GM23248 (cell line): Measurements from ENCODE around the gene EXD3. TPM values are rescaled to one million over a fixed set of nuclear protein-coding genes. Genes with fewer than 3 reads are reported as not detected.
A peak's percentile ranks its signal among the peaks of the same experiment; 100 is the strongest.
"Not testable (repeated sequence)": the region's sequence is repeated elsewhere in the genome, so short reads cannot be mapped to it uniquely, and the experiment has no call there.

Experiments
- DNase-seq: peaks from one replicate; pipeline ENCODE4 v3.0.0-alpha.2; 2015
- H2AFZ ChIP-seq: fragments of 200-600 bp; sonication (generic); 2 replicates; pipeline ENCODE4 v1.6.1; 2016; ENCODE audit warnings: antibody characterized with exemption
- H3F3A ChIP-seq: fragments of 200-600 bp; sonication (generic); 2 replicates; pipeline ENCODE4 v1.6.1; 2016; ENCODE audit warnings: mild to moderate bottlenecking, antibody characterized with exemption, mixed run types; ENCODE audit not compliant: insufficient read depth
- H3K27ac ChIP-seq: fragments of 200-600 bp; sonication (generic); 2 replicates; pipeline ENCODE4 v1.5.1; 2016; ENCODE audit warnings: mild to moderate bottlenecking
- H3K27me3 ChIP-seq: fragments of 200-600 bp; sonication (generic); replicated peaks from 2 replicates; pipeline ENCODE4 v1.6.1; 2016; ENCODE audit warnings: mild to moderate bottlenecking; ENCODE audit not compliant: insufficient read depth
- H3K36me3 ChIP-seq: fragments of 200-600 bp; sonication (generic); 2 replicates; pipeline ENCODE4 v1.6.1; 2016; ENCODE audit warnings: low read depth, mild to moderate bottlenecking
- H3K4me1 ChIP-seq: fragments of 200-600 bp; sonication (generic); 2 replicates; pipeline ENCODE4 v1.6.1; 2016; ENCODE audit warnings: mild to moderate bottlenecking; ENCODE audit not compliant: insufficient read depth
- H3K4me2 ChIP-seq: fragments of 200-600 bp; sonication (generic); one replicate; pipeline ENCODE4 v1.6.1; 2016; ENCODE audit warnings: mild to moderate bottlenecking; ENCODE audit not compliant: unreplicated experiment
- H3K4me3 ChIP-seq: fragments of 200-600 bp; sonication (generic); 2 replicates; pipeline ENCODE4 v1.5.1; 2016; ENCODE audit warnings: mild to moderate bottlenecking
- H3K79me2 ChIP-seq: fragments of 200-600 bp; sonication (generic); 2 replicates; pipeline ENCODE4 v1.6.1; 2016; ENCODE audit warnings: mild to moderate bottlenecking; ENCODE audit not compliant: insufficient read depth
- H3K9ac ChIP-seq: fragments of 200-600 bp; sonication (generic); 2 replicates; pipeline ENCODE4 v1.6.1; 2016; ENCODE audit warnings: mild to moderate bottlenecking
- H3K9me2 ChIP-seq: fragments of 200-600 bp; sonication (generic); 2 replicates; pipeline ENCODE4 v1.6.1; 2016; ENCODE audit warnings: mixed run types, mild to moderate bottlenecking, moderate library complexity; ENCODE audit not compliant: insufficient read depth
- H3K9me3 ChIP-seq: fragments of 200-600 bp; sonication (generic); one replicate; pipeline ENCODE4 v1.6.1; 2017; ENCODE audit warnings: low read depth
- H4K20me1 ChIP-seq: fragments of 200-600 bp; sonication (generic); 2 replicates; pipeline ENCODE4 v1.6.0; 2016; ENCODE audit not compliant: insufficient read depth
- EZH2 ChIP-seq: fragments of 200-600 bp; sonication (generic); IDR thresholded peaks from 2 replicates; pipeline ENCODE4 v1.6.1; 2018; ENCODE audit warnings: antibody characterized with exemption, mild to moderate bottlenecking; ENCODE audit not compliant: insufficient read depth, poor library complexity, severe bottlenecking
- EZH2phosphoT487 ChIP-seq: fragments of 200-600 bp; sonication (generic); IDR thresholded peaks from 2 replicates; pipeline ENCODE4 v1.6.1; 2018; ENCODE audit warnings: antibody characterized with exemption, moderate library complexity, mild to moderate bottlenecking, low read depth; ENCODE audit not compliant: insufficient read depth
- WGBS, 2 experiments: methylation state at CpG; one replicate each; pipeline ENCODE4 v1.1.6; 2015 to 2017; ENCODE audit warnings: low lambda C conversion rate in 2 of 2, low coverage in 1 of 2; ENCODE audit errors: missing lambda C conversion rate in 2 of 2; 5-methylcytosine and 5-hydroxymethylcytosine counted together
- in situ Hi-C: fragments of 300-500 bp; cut with MboI; formaldehyde crosslinking; loops from 2 replicates; pipeline ENCODE4 v1.15.0; 2020
- polyA plus RNA-seq: library from polyadenylated mRNA; unstranded; fragments of >200 nt; fragmentation: Nextera tagmentation; extraction: Ambion mirVana; gene quantifications from 2 replicates; pipeline ENCODE4 v1.2.1, GENCODE V29; 2016
- total RNA-seq: library from RNA; depleted of rRNA; stranded (reverse); fragments of >200 nt; shearing (Covaris generic); gene quantifications from 2 replicates; pipeline ENCODE4 v1.2.3, GENCODE V29; 2014

Gene EXD3
- total and polyA plus RNA-seq, 2 experiments from 2014 or later: 10.1 to 11.6 TPM

DNA sequence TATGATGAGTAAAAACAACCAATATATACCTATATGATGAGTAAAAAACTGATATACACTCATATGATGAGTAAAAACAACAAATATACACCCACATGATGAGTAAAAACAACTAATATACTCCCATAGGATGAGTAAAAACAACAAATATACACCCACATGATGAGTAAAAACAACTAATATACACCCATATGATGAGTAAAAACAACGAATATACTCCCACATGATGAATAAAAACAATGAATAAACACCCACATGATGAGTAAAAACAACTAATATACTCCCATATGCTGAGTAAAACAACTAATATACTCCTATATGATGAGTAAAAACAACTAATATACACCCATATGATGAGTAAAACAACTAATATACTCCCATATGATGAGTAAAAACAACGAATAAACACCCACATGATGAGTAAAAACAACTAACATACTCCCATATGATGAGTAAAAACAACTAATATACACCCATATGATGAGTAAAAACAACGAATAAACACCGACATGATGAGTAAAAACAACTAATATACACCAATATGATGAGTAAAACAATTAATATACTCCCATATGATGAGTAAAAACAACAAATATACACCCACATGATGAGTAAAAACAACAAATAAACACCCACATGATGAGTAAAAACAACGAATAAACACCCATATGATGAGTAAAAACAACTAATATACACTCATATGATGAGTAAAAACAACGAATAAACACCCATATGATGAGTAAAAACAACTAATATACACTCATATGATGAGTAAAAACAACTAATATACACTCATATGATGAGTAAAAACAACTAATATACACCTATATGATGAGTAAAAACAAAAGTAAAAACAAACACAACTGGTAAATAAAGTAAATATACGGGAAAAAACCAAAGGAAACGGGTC lies 95.1 kb downstream of the EXD3 start:
- in situ Hi-C loops, H3K27me3 ChIP-seq, H3K79me2 ChIP-seq, H3K9ac ChIP-seq, H3K36me3 ChIP-seq, H3K9me3 ChIP-seq, H4K20me1 ChIP-seq, H3K27ac ChIP-seq, H3K4me3 ChIP-seq, DNase-seq, H2AFZ ChIP-seq, H3K4me1 ChIP-seq, H3K4me2 ChIP-seq, H3K9me2 ChIP-seq: not testable (repeated sequence)
- WGBS, 2 experiments: 60 to 65% methylated on average over 8 of the region's 8 CpGs
- 0 out of 2 replicates have a peak, but pooled peaks have one; percentile 34 for TF ChIP-seq EZH2phosphoT487
- peaks cover 11% of the 10 kb centered on the region for H3F3A ChIP-seq

DNA sequence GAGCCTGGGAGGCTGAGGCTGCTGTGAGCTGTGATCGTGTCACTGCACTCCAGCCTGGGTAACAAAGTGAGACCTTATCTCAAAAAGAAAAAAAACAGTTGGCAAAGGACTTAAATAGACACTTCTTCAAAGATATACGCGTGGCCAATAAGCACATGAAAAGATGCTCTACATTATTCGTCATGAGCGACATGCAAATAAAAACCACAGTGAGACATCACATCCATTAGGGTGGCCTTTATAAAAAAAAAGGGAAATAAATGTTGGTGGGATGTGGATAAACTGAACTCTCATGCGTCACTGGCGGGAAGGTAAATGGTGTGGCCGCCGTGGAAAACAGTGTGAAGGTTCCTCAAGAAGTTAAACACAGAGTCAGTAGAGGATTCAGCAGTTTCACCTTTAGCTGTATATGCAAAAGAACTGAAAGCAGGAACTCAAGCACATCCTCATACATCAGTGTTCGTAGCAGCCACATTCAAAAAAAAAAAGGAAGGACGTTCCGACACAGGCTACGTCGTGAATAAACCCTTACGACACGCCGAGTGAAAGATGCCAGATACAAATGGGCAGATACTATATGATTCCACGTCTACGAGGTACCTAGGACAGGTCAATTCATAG lies 96.4 kb downstream of the EXD3 start:
- Histone ChIP-seq H3K4me2 (no peak overlapping the region), H3K4me1 (no peaks in the 10 kb centered on the region), H3K4me3 (no peak overlapping the region), H4K20me1 (no peaks in the 10 kb centered on the region), H3K27ac (no peak overlapping the region), H2AFZ (no peak overlapping the region), H3K9ac (no peak overlapping the region), H3K36me3 (no peaks in the 10 kb centered on the region), H3K9me3 (no peaks in the 10 kb centered on the region), H3K79me2 (no peaks in the 10 kb centered on the region), H3F3A (peaks cover 11% of the 10 kb centered on the region), H3K27me3 (no peaks in the 10 kb centered on the region), H3K9me2 (peaks cover 4% of the 10 kb centered on the region; the same call in 1 of the 2 replicates)
- TF ChIP-seq EZH2 (no peak), EZH2phosphoT487 (no peak)
- no peak for DNase-seq
- WGBS, 2 experiments: 88 to 90% methylated on average over 19 of the region's 19 CpGs
- in situ Hi-C loops: no loop called here

DNA sequence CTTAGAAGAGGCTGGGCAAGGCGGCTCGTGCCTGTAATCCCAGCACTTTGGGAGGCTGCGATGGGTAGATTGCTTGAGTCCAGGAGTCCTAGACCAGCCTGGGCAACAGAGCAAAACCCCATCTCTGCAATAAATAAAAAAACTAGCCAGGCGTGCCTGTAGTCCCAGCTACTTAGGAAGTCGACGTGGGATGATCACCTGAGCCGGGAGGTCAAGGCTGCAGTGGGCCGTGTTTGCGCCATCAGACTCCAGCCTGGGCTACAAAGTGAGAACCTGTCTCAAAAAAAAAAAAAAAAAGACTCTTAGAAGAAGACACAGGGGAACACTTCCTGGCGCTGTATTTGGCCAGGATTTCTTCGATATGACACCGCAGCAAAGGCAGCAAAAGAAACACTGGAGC lies 97.2 kb downstream of the EXD3 start:
- Histone ChIP-seq H3K4me3 (no peak overlapping the region), H3K36me3 (no peaks in the 10 kb centered on the region), H2AFZ (no peak overlapping the region), H3K9me3 (no peaks in the 10 kb centered on the region), H3K79me2 (no peaks in the 10 kb centered on the region), H3K4me2 (no peak overlapping the region), H3K9ac (no peak overlapping the region), H4K20me1 (no peaks in the 10 kb centered on the region), H3K4me1 (no peaks in the 10 kb centered on the region), H3F3A (peaks cover 11% of the 10 kb centered on the region), H3K27ac (no peak overlapping the region), H3K27me3 (no peaks in the 10 kb centered on the region), H3K9me2 (peaks cover 4% of the 10 kb centered on the region; the same call in 1 of the 2 replicates)
- DNase-seq: no peak
- 76 to 78% methylated on average over 12 of the region's 12 CpGs for WGBS, 2 experiments
- in situ Hi-C loops: no loop called here
- no peak for TF ChIP-seq EZH2phosphoT487
- no peak for TF ChIP-seq EZH2

DNA sequence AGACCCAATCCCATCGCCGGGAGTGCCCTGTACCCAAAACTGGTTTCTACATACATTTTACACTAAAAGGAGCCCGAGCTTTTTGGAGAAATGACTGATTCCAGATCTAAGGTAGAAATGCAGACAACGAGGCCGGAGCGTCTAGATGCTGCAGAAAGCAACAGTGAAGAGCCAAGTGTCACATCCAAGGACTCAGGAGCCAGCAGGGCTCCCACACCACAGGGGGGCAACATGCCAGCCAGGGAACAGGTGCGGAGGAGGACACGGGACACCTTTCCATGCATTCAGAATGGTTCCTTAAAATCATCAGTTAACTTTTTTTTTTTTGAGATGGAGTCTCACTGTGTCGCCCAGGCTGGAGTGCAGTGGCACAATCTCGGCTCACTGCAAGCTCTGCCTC lies 97.8 kb downstream of the EXD3 start:
- DNase-seq: no peak
- no peaks in the 10 kb centered on the region for H3K27me3 ChIP-seq
- H3K27ac ChIP-seq: no peak overlapping the region
- no peak overlapping the region for H3K9ac ChIP-seq
- no peaks in the 10 kb centered on the region for H4K20me1 ChIP-seq
- 75 to 82% methylated on average over 10 of the region's 10 CpGs for WGBS, 2 experiments
- peaks cover 4% of the 10 kb centered on the region; the same call in 1 of the 2 replicates for H3K9me2 ChIP-seq
- H3K9me3 ChIP-seq: no peaks in the 10 kb centered on the region
- no peak for TF ChIP-seq EZH2phosphoT487
- TF ChIP-seq EZH2: no peak
- H2AFZ ChIP-seq: no peak overlapping the region
- in situ Hi-C loops: no loop called here
- no peak overlapping the region for H3K4me3 ChIP-seq
- H3K4me2 ChIP-seq: no peak overlapping the region
- H3K36me3 ChIP-seq: no peaks in the 10 kb centered on the region
- H3K79me2 ChIP-seq: no peaks in the 10 kb centered on the region
- H3F3A ChIP-seq: peaks cover 11% of the 10 kb centered on the region
- no peaks in the 10 kb centered on the region for H3K4me1 ChIP-seq
